G401.6 (cell line): Measurements from ENCODE around the gene ZHX3.
"Not testable (repeated sequence)": the region's sequence is repeated elsewhere in the genome, so short reads cannot be mapped to it uniquely, and the experiment has no call there.

Experiments used
- FAIRE-seq: peaks from 2 replicates; lab custom pipeline; 2012; peaks lifted over from hg19 to GRCh38; lab: Jason Lieb, UNC

Gene ZHX3

DNA sequence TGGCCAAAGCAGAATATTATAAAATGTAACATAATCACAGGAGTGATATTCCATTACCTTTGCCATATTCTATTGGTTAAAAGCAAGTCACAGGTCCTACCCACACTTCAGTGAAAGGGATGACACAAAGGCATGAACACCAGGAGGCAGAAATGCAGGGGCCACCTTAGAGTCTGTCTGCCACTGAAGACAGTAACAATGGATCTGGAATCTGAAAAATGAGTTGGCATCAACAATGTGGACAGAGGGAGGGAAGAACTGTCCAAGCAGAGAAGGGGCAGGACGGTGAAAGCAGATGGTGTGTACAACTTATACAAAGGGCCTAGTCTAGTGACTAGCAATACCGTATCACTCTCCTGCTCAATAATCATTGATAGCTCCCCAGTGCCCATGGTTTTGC is 16.5 kb upstream of the ZHX3 start:
- FAIRE-seq: no peak

DNA sequence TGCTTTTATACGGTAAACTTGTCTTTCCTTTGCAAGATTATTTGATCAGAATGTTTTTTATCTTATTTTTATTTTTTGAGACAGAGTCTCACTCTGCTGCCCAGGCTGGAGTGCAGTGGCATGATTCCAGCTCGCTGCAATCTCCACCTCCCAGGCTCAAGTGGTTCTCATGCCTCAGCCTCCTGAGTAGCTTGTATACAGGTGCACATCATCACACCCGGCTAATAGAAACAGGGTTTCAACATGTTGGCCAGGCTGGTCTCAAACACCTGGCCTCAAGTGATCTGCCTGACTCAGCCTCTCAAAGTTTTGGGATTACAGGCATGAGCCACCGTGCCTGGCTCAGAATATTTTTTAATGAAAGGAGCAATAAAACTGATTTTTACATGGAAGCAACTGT is 14.2 kb upstream of the ZHX3 start:
- FAIRE-seq: no peak

DNA sequence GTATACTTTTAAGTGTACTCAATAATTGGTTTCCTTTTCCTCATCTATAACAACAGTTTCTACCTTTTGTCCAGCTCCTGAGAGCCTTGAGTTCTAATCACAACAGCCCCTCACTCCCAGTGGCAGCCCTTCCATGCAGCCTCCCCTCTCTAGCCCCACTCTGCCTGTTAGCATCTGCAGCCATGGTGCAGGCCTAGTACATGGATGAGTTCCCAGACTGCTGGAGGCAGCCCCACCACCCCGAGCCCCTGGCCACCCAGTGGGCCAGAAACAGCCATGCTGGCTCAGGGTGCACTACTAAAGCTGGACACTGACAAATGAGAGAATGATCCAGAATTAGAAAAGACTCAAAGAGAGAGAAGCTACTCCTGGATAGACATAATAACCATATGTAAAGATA is 13.4 kb upstream of the ZHX3 start:
- no peak for FAIRE-seq

DNA sequence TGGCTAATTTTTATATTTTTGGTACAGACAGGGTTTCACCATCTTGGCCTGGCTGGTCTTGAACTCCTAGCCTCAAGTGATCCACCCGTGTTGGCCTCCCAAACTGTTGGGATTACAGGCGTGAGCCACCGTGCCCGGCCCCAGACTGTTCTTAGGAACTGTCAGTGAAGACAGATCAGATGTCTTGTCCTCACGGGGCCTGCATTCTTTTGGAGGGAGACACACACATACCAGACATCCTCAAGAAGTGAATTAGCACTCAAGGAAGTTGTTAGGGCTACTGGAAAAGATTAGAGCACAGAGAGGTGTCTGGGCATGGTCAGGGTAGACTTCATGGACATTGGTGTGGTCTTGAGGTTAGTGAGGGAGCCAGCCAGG is 12.8 kb upstream of the ZHX3 start:
- FAIRE-seq: no peak

DNA sequence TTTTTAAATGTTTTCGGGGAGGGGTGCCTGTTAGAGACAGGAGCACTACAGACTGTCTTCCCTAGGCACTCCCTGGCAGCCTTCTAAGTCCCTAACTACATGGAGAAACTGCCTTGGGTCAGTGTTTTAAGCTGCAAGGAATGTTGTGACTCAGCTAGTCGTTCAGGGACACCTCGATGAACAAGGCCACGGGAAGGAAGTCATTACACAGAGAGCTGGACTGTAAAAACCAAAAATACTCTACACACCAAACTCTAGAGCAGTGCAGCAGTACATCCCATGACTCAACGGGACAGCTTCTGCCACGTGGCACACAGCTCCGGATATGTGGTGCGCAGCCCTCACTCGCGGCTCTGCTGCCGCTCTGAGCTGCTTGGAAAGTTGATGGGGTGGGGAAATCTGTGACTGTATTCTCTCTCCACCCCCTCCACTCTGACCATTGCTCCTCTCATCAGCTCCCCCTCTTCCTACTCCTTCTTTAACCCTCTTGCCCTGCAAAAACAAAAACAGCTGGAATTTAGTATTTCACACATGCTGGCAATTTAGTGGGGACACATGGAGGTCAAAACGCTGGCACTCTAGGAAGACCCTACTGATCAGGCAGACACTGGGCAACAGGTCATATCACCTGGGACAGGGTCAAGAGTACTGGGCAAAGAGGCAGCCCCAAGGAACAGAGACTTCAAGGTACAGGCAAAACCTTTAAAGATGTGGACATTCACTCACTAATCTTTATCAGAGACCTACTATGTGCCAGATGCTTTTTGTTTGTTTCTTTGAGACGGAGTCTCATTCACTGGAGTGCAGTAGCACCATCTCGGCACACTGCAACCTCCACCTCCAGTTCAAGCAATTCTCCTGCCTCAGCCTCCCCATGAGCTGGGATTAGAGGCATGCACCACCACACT is 12.2 kb upstream of the ZHX3 start:
- FAIRE-seq: peak; percentile 97

DNA sequence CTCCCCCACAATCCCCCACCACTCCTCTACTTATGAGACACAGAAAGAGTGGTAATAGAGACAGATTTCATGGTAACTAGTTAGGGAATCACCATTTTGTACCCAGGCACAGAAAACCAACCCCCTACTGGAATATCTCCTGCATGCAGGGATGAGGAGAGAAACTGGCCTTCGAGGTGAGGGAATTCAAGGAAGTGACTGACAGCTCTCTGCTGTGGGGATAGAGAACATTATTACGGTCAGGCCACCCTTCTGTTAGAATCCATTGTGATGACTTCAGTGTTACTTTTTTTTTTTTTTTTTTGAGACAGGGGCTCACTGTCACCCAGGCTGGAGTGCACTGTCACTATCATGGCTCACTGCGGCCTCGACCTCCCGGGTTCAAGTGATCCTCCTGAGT is 9.6 kb upstream of the ZHX3 start:
- no peak for FAIRE-seq

DNA sequence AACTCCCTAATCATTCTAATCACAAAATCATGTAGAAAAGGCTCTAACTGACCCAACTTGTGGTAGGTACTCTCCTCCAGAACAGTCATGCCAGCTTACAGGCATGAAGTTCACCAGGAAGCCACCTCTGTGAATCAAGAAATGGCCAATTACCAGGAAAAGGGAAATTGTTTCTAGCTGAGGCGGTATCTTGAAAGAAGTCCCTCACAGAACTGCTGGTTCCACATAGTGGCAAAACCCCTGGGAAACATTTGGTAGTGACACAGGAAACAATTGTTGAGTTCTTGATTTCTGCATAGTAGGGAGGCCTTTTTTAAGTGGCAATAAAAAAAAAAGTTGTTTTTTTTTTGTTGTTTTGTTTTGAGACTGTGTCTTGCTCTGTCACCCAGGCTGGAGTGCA is 3.4 kb upstream of the ZHX3 start:
- no peak for FAIRE-seq

DNA sequence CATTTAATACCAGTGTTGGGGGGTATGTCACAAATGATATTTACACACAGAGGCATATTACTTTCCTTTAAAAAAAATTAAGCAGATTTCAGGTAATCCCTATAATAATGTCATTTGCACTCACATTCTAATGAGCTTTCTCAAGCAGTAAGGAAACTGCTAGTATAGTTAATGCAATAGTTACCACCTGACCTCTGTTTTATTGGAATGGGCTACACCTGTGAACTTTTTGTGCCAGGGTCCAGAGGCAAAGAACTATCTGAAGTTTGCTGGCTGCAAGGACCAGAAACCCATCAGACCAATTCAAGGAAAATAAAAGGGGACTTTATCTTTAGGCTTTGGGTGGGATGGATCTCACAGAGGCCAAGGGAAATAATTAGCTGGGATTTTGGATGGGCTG is 2.9 kb upstream of the ZHX3 start:
- no peak for FAIRE-seq

DNA sequence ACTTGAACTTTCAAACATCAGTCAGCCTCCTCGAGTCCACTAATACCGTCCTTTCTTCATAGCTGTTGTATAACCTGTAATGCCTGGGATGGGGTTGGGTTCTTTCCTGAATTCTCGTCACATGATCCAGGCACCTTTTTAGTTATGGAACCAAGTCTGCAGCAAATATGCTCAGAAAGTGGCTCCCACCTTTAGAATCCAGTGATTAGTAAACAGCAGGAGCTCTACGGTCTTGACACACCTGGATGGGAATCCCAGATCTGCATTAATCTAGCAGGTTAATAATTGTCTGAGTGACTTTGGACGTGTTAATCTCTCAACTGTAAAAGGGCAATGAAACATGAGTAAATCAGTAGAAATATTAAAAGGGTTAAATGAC is 729 bp upstream of the ZHX3 start:
- no peak for FAIRE-seq

DNA sequence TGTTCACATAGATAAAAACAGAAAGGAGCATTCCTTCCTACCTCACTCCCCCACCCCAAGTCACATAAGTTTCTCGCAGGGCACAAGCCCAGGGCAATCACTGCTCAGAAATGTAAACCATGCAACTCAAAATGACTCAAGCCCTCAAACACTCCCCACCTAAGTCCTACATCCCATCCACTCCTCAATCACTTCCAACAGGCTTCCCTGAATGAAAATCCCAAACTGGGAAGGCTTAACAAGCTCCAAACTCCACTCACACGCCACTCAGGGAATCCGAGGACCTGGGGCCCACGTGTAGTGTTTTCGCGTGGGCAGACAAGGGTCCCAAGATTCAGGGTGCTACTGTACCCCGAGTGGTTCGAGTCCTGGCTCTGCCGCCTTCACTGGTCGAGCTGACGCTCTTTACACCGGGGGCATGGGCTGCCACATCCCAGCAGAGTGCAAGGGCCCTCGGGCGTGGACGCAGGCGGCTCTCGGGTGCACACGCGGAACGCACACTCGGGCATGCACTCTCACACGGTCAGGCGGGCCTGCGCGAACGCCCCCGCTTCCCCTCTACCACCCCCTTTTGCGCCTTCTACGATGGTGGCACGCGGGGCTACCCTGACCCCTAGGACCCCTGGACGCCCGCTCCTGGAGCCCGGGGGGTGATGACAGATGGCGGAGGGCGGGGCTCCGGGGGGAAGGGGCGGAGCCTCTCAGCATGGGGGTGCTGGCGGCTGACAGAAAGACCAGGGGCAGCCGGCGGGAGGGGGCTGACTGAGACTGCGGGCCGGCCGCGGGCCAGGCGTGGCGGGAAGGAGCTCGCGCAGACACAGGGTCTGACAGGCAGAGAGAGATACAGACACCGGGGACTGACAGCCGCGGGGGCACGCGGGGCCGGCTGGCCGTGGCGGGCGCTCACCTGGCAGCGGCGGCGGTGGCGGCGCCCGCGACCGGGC is 657 bp downstream of the ZHX3 start:
- FAIRE-seq: peak; percentile 91

DNA sequence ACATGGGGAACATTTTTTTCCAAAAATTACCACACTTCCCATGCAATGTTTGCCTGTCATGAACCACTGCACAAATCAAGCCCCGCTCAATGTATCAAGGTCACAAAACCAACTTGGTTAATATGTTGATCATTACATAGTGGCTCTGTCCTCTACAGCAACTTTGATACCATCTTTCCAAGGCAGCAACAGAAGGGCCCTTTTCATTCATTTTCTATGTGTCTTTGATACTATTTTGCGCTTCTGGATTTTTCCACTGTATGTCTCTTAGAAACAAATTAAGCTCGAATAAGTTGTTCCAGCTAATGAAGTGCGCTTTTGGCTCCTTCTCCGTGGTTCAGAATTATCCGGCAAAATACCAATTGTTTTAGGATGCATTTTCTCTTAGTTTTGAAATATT is 1.5 kb downstream of the ZHX3 start:
- FAIRE-seq: no peak

DNA sequence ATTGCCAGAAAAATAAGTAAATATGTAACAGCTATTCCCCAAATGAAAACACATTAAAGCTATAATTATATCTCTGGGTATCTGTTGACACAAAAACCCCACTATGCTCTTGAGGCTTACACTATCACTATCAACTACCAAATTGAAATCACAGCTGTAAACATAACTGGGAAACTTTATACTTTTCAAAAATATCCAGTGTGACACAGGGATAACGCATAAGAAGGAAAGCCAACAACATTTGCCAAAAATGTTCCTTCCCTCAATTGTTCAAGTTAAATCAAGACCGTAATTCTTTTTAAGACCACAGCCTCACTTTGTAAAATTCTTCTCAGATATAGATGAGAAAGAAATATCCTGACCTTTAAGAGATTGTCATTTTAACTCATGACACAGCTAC is 3.1 kb downstream of the ZHX3 start:
- FAIRE-seq: no peak

DNA sequence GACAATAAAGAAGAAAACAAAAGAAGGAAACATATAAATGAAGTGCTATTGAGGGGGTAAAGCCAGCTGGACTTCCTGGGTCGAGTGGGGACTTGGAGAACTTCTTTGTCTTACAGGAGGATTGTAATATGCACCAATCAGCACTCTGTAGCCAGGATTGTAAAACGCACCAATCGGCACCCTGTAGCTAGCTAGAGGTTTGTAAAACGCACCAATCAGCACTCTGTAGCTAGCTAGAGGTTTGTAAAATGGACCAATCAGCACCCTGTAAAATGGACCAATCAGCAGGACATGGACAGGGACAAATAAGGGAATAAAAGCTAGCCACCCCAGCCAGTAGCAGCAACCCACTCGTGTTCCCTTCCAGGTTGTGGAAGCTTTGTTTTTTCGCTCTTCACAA is 5.5 kb downstream of the ZHX3 start:
- not testable (repeated sequence) for FAIRE-seq

DNA sequence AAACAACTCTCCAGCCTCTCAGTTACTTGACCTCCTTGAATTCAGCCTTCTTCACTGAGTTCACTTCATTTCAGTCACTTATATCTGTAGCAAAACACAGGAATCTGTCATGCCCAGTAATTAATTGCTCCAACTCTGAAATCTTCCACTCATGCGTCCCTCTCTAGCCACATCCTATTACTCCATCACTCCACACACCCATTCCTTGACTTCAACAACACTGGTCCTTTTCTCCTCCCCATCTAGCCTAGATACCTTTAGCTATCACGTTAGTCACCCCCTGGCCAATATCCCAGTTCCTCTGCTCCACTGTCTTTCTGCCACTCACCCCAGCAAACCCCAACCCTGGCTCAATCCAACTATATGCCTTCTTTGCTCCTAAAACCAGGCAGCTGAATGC is 7.7 kb downstream of the ZHX3 start:
- FAIRE-seq: no peak

DNA sequence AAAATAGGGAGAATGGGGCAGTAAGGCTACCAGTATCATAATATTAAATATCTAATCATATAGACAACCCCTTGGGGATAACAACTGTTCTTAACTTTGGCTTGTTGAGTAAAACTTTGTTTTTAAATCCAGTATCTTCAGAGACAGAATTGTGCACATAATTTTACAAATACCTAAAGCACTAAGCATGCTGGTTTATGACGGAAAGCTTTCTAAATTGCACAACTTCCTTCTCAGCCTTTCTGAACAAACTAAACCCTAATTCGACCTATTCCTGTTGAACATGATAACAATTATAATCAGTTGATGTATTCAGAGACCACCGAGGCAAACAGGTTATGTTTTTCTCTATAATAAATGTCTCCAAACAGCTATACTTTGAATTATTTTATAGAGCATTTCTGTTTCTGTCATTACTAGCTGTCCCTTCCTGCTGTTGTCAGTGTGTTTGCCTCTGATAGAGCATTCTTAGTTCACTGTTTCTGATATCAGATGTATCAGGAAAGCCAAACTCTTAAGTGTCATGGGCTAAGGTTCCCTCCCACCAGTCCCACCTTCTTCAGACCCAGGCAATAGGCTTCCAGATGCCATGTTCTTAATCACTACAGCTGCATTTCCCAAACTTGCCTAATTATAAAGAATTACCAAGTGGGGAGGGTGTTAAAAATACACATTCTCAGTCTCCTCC is 8.7 kb downstream of the ZHX3 start:
- no peak for FAIRE-seq

DNA sequence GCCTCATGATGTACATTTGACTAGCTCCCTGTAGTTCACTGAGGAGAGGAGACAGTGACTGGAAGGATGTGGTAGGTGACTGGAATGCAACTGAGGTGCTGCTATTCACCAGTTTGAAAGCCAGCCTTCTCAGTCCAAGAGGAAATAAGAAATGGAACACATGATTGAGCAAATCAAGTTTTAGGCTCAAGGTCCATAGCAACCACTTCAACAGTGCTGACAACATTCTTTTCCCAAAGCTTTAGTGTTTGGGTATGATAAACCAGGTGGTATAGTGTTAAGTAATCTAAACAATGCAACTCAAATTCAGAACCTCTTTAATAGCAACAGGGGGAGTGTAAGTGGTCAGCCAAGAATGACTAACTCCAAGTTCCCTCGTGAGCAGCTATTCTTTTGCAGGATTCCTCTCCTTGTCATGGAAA is 9.2 kb downstream of the ZHX3 start:
- peak; percentile 76 for FAIRE-seq

DNA sequence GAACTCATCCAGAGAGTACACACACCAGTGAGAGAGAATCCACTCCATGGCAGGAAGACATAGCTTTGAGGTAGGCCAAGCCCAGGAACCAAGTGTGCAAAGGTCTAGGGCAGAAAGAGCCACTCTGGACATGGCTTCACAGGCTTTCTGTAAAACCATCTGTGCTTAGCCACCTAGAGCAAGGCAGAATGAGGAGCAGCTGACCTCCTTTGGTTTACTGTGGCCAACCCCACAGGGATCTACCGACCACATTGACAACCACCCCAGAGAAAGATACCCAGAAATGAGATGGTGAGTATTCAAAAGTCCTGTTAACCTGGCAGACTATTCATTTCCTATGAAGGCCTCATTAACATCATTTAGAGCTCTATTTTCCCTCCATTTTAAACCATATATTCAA is 10.5 kb downstream of the ZHX3 start:
- FAIRE-seq: no peak

DNA sequence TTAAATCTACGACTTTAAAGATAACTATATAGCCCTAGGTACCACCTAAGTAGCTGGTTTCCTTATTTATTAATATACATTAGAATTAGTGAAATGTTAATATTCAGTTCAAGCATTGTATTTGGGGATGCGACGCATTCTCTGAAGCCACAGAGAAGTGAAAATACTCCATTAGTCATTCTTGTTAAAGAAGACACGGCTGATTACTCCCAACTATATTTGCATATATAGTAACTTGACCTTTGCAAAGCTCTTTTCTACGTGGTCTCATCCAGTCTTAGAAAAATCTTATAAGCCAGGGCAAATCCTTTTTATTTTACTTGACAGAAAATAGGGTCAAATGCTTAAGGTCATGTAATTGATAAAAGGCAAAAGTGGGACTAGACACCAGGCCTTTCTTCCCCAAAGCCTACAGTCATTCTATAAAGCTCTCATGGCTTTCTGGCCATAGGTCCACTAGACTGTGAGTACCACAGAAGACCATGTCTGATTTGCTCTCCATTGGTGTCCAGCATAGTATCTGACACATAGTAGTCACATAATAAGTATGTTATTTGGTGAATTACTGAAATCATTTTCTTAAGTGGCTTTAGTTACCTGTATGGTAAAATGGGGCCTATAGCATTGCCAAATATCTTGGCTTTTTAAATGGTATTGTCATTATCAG is 11.3 kb downstream of the ZHX3 start:
- no peak for FAIRE-seq

DNA sequence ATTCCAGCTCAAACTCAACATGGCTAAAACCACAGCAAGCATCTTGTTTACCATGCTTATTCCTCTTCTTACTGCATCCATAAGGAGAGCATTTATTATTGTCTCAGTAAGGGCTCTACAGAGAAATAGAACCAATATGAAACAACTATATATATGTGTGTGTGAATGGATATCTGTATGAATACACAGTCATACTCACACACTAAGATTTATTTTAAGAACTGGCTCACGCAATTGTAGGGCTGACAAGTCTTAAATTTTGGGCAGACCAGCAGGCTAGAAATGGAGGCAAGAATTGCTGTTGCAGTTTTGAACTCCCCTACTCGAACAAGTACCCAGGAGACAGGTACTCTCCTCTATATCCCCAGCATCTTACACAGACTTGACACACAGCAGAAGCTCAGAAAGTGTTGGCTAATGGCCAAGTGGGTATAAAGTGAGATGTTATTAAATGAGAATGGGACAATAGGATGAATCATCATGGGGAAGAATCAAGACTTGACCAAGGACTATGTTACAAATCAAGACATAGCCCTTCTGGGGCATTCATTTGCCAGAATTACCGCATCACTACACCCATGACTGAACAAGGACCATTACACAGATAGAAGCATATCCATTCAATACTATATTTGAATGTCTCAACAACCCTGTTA is 13.0 kb downstream of the ZHX3 start:
- FAIRE-seq: no peak

DNA sequence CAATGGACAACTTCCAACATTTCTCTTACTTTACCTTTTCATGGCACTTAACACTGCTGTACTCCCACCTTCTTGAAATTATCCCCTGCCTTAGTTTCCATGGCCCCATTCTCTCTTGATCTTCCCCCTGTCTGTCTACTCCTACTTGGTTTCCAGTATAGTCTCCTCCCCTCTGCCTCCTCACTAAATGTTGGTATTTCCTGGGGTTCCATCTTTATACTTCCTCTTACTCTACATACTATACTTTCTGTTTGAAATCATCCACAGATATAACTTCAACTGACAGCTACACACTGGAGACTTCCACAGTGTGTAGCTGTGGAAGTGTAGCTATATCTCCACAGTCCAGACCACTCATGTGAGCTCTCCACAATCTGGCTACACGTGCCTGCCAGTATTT is 13.5 kb downstream of the ZHX3 start:
- FAIRE-seq: no peak

DNA sequence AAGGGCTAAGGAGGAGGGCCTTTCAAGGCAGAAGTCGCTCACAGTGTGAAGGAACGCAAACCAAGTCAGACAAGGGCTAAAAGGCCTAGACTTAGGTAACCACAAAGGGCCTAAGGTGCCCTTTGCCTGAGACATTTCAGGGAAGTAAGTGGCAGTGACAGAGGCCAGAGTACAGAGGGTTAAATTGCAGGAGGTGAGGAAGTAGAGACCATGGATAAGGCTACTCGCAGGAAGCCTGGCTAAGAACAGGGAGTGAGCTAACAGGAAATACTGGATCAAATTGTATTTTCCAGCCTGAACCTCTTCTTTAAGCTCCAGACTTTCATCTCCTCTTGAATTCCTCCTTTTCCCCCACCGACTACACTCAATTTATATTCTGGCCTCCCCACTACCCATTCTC is 16.6 kb downstream of the ZHX3 start:
- FAIRE-seq: no peak

DNA sequence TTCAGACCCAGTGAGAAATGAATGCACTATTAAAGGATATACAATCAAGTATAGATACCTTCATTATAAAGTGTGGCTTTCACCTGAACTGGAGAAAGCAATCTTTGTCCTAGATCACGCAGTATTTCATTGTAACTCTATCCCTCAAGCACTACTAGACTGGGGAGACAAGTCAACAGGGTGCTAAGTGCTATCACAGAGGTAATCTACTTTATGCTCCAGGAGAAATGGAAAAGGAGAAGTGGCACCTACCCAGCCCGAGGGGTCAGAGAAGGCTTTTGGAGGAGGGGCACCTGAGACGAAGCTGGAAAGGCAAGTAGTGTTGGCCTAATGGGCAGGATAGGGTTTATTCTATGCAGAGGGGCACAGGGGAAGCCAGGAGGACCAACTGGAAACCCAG is 17.1 kb downstream of the ZHX3 start:
- FAIRE-seq: no peak
